HG03103 (cell line): ENCODE results near the gene MGAT4A.
"Not testable (repeated sequence)": the region's sequence is repeated elsewhere in the genome, so short reads cannot be mapped to it uniquely, and the experiment has no call there.

ENCODE experiments used
- ATAC-seq: cut with Tn5 transposase; IDR thresholded peaks from one replicate; pipeline ENCODE4 v1.9.1; 2021; ENCODE audit warnings: low read depth; ENCODE audit not compliant: unreplicated experiment

MGAT4A gene

DNA sequence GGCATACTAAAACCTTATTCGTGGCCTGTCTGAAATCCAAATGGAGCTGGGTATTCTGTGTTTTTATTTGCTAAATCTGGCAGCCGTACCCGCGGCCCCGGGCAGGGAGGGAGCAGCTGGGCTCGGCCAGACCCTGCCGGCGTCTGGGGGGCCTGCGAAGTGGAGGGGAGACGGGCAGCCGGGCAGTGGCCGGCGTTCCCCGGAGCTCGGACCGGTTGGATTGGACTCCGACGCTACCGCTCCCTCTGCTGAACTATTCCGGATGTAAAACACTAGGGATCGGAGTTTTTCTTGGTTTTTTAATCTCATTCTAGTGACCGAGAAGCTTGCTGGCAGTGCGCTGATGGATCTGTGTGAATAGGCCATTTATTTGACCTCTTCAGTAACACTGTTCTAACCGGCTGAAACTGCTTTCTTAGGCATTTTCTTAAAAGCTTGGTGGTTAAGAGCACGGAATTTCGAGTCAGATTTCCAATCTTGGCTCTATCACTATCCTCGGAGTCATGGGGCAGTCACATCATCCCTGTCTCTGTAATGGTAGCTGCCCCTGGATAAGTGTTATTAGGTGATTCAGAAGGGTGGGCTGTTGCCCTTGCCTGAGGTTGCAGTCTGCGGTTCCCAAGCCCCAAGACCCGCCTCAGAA, 121.8 kb downstream of the MGAT4A start:
- ATAC-seq = no peak

DNA sequence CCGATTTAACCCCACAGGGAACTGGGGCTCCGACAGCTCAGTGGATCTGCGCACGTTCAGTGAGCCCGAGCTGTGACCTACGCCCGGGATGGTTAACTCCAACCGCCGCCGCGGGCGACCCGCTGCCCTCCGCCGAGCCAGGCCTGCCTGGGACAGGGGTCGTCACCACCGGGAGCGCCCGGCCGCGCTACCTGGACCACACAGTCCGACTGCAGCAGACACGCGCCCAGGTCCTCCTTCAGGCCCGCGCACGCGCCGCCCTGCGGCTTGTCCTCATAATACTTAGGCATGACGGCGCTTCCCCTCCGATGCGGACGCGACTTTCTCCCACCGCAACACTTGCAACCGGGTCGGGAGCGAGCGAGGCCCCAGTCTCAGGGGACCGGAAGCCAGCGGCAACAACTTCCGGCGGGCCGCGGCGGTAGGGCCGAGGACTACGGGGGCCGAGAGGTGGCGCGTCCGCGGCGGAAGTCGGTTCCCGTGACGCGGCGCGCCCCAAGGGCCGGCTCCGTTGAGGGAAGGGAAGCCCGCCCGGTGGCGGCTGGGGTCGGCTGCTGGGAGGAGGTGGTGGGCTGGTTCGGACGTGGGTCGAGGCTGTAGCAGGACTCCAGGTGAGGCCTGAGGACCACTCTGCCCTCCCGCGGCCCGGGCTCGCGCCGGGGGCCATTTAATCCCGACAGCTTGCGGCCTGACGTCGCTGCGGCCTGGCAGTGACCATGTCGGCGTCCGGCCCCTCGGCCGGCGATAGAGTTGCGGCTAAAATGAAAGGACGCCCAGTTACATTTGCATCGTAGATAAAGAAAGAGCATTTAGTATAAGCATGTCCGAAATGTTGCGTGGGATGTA, 122.6 kb downstream of the MGAT4A start, which contains the start of the genes COA5 and UNC50:
Gene COA5, minus strand, starts transcription at position 397 of the 846 bp plus-strand sequence. Its CDS starts 107 bp downstream, at position 290.
Gene UNC50, plus strand, starts transcription at position 474 of the 846 bp plus-strand sequence. CDS start 1,171 bp downstream, outside the sequence.
- ATAC-seq = peak; percentile 83

DNA sequence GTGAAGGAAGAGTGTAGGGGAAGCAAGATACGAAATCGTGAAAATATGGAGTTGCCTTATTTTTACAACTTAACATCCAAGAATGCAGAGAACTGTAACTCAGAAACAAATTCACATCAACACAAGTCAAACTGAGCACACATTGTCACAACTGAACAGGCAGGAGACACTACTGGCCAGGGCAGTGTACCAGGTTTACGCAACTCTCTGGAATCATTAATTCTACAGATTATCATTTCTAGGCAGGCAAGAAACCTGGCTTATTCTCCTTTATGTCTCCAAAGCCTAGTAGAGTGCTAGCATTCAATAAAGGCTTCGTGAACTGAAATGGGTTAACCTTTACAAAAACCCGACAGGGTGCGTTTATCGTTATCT, 123.2 kb downstream of the MGAT4A start:
- ATAC-seq = no peak

DNA sequence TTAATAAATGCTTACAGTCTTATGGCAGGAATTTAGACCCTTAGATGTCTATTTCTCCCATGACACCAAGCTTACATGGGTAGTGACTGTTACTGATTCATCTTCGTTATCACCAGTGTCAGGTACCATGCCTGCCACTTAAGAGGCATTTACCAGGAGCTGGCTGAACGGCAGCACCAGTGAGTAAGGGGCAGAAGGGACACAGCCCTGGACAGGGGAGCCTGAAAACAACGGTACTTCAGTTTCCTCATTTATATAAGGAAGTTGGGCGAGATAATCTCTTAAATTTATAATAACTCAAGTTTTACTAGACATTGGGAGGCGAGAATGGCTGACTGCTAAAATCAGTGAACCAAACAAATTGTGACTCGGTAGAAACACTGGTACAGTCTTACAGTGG, 123.8 kb downstream of the MGAT4A start:
- ATAC-seq = no peak

DNA sequence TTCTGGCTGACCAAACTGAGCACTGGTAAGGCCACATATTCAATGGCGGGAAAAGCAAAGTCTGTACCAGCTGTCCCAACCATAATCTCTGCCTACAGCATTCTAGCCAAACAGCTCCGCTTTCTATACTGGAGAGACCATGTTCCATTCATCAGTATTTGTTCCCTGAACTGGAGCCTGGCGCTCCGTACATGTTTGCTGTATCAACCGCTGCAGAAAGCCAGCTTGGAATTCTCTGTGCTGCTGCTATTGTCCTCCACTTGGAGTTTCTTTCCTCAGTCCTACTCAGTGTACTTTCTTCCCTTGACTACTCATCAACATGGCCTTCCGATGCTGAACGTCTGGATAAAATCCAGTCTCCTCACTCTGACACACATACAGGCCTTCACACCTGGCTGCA, 124.5 kb downstream of the MGAT4A start:
- ATAC-seq = no peak

DNA sequence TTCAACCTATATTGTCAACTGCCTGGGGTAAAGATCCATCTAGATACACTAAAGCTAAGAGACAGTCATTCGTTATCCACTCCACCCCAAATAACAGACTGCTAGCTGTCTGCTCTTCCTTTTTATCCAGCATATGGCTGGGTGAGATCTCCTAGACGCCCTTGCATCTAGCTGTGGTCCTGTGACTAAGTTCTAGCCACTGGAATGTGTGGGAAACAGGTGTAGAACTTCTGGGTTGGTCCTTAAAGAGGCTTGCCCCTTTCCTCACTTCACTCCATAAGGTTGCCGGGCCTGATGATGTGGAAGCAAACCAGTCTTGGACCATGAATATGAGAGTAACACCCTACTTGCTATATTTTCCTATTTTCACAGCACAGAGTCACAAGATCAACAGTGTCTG, 125.9 kb downstream of the MGAT4A start:
- ATAC-seq = no peak

DNA sequence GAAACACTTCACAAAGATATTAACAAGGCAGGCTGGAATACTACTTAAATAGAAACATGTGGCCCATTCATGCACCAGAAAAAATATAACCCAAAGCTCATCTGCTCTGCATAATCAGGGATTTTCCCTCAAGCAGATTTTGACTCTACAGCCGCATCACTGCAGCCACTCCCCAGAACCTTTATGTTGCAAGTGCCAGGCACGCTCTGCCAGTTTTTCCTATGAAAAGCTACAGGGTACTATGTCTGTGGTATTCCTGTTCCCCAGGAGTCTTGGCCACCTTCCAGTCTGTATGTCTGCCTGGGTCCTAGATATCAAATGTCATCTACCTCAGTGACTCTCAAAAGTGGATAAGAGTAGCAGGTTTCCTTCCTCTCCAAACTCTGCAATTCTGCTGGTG, 126.4 kb downstream of the MGAT4A start:
- ATAC-seq = no peak

DNA sequence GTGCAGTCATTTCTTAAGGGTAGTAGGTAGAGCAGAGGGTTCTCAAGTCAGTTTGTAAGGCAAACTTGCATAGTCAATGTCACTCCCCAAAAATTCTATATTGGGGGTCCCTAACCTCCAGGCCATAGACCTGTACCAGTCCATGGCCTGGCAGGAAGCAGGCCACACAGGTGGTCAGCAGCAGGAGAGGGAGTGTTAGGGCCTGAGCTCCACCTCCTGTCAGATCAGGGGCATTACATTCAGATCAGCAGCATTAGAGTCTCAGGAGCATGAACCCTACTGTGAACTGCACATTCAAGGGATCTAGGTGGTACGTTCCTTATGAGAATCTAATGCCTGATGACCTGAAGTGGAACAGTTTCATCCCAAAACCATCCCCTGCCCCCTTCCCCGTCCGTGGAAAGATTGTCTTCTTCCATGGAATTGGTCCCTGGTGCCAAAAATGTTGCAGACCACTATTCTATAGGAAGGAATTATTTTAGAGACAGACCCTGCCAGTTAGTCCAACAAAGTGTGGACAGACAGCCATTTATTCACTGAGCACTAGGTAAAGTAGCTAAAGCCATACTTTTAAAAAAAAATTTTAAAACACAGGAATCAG, 129.3 kb downstream of the MGAT4A start:
- ATAC-seq = no peak

DNA sequence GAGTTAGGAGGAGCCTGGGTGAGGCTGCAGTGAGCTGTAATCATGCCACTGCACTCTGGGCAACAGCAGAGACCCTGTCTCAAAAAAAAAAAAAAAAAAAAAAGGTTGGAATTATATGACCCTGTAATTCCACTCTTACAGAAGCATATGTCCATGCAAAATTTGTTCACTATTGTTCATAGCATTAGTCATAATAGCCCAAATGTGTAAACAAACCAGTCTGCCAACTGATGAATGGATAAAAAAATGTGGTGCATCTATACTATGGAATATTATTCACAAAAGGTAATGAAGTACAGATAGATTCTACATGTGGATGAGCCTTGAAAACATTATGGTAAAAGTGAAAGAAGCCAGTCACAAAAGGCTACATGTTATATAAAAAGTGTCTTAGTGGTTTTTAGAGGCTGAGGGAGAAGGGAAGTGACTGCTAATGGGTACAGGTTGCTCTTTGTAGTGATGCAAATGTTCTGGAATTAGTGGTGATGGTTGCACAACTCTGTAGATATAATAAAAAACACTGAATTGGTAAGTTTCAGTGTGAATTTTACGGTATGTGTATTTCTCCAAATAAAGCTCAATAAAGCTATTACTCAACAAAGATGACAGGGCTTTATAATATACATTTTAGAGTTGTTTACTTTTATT, 132.0 kb downstream of the MGAT4A start:
- no peak for ATAC-seq

DNA sequence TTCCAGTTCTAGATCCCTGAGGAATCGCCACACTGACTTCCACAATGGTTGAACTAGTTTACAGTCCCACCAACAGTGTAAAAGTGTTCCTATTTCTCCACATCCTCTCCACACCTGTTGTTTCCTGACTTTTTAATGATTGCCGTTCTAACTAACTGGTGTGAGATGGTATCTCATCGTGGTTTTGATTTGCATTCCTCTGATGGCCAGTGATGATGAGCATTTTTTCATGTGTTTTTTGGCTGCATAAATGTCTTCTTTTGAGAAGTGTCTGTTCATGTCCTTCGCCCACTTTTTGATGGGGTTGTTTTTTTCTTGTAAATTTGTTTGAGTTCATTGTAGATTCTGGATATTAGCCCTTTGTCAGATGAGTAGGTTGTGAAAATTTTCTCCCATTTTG, 136.3 kb downstream of the MGAT4A start:
- not testable (repeated sequence) for ATAC-seq

DNA sequence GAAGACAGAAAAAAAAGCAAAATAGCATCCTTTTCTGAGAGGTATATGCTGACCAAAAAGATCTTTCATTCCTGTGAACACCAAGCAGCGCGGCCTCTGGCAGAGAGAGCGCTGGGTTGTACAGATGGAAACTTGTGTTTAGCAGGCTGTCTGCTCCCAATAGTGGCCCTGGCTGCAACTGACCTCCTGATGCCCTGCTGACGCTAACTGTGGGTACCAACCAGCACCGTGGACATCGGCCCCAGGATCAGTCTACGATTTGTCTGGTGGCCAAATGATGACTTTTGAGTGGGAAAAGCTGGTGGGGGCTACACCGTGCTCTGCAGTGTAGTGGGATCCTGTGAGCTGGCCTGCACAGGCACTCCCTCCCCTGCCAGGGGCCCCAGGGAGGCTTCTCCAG, 138.4 kb downstream of the MGAT4A start:
- no peak for ATAC-seq

DNA sequence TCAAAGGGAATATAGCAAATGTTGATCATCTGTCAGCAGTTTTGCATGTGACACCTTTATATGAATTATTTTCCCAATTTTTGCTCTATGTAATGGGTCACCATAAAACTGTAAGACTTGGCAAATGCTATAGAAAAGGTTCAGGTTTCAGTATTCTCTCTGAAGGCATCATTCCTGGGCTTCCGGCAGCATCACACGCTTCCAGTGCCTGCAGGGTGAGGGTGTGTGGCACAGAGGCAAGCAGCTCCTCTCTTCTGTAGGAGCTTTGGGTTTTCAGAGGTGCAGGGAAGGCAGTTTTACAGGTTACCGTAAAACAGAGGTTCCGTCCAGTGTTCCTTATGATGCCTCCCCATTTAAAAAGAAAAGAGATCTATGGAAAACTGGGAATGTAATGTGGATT, 141.4 kb downstream of the MGAT4A start:
- no peak for ATAC-seq

DNA sequence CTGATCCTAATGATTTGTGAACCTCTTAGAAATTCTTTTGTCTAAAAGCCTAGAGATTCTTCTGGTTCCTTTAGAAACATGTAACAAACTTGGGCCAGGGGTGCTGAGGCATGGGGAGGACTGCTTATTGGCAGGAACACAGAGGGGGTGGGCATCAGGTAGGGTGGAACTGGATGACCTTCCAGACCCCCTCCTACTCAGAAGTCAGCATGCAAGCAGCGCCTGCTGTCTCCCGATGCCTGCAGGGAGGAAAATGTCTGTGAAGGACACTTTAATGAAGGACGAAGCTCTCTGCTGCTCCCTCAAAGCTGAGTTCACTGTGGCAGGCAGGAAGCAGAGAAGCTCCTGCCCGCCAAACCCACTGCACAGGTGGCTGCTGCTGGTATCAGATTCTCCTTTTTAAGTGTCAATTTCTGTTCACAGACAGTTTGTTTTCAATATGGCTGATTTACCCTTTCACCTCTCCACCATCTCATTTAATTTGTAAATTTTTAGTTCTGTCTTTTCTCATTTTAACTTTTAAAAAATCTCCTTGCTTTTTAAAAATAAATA, 142.0 kb downstream of the MGAT4A start:
- ATAC-seq = no peak

DNA sequence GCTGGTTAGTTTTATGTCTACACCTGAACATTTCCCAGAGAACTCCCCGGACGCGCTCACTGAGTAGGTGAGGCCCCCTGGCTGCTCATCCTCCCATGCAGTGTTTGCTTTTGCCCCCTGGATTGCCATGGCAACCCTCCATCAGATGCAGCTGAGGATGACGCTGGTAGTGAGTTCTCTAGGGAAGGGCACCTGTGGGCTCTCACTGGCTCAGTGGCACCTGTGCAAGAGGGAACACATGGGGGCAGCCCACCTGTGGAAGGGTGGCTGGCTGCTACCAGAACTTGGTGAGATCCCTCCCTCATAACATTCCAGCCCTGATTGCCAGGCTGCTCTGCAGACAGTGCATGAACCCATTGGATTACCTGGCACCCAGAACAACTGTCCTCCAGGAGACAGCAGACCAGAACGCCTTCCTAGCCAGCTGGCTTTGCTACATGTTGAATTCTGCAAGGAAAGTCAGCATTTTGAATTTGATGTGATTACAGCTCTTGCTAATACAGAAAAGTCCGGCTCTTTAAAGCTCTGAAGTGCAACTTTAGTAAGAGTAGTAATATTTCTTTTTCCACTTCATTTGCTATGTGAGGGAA, 144.3 kb downstream of the MGAT4A start:
- ATAC-seq = no peak

DNA sequence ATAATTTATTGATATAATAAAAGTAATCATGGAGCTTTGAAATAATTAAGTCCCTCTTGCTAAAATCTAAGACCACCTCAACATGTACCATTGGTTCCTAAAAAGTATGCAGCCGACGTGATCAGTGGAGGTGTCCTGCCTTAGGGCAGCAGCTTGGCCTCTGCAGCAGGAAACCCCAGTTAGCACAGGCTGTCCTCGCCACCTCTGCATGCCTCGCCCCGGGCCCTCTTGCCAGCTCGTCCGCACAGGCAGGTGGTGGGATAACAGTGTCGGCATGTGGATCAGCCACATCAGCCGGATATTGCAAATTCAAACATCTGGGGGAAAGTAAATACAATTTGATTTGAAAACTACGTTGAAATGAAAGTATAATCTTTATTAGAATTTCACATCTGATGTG, 145.5 kb downstream of the MGAT4A start:
- ATAC-seq = no peak

DNA sequence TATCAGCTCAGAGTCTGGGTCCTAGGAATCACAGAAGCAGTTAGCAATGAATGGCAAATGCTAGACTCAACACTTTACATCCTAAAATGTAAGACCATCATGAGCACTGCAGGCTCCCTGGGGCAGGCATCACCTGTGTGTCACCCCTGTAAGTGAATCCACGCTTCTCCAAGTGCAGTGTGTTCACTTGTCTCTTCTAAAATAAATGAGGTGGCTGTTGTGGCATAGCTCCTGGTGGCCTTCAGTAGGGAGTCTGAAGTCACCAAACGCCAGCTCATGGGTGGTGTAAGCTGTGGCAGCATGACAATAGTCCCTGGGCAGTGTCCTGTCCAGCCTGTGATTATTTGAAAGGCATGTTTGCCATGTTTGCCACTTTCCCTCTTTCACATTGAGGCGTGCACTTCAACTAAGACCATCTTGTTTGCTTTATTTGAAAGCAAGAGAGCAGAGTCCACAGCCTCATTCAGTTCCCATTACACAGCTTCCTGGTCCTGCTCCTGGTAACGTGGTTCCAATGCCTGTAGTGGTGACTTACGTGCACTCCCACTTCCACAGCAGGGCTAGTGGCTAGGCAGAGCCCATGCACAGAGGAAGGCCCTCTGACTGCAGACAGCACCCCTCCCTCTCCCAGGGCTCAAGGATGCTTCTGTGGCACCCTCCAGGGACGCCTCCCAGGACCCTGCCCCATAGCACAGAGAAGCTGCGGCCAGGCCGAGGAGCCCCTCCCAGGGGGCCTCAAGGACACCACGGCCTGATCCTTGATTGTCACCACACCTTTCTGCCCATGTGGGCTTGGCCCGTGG, 146.9 kb downstream of the MGAT4A start:
- ATAC-seq = no peak

DNA sequence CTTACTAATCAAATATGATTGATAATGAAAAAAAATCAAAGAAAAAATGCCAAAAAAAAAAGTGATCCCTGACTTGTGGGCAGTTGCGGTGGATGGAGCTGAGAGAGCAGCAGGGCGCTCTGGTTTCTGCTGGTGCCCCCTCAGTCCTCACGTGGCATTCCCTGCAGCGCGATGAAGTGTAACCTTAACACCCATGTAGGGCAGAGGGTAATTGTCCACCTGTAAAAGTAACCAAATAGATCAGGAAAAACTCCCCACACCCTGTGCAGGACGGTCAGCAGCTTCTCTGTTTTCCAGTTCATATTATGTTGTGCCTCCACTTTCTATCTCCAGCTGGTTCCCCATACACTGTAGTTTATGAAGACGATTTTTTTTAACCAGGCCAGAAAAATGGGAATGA, 147.7 kb downstream of the MGAT4A start:
- ATAC-seq = no peak

DNA sequence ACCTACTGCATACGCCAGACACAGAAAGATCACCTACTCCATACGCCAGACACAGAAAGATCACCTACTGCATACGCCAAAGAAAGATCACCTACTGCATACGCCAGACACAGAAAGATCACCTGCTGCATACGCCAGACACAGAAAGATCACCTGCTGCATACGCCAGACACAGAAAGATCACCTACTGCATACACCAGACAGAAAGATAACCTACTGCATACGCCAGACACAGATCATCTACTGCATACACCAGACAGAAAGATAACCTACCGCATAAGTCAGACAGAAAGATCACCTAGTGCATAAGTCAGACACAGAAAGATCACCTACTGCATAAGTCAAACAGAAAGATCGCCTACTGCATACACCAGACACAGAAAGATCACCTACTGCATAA, 148.4 kb downstream of the MGAT4A start:
- no peak for ATAC-seq

DNA sequence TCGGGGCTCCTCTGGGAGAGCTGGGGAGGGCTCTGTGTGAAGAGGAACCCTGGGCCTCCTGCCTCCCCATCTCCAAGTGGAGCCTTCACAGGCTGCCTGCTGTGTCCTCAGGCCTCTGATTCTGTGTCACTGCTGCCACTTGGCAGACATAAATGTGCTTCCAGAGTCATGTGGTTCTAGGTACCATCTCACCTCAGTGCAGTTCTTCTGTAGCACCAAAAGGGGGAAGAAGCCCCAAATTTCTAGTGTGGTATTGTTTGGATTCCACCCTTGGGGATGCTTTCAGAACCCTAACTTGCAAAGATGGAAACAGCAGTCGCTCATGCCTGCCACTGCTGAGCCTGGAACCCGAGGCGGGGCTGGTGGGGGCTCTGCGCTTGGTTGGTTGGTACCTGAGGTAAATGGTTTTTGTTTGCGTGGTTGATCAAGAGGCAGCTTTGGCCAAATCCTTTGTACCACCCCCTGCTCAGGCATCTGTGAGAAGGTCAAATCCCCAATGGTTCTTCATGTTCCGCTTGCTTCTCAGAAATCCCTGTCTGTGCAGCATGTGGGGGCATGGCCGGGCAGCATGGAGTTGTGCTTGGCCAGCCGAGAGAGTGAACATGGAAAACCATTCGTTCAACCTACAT, 150.2 kb downstream of the MGAT4A start:
- ATAC-seq = no peak
